ENCODE results near the gene GPSM1.
A peak's percentile ranks its signal among the peaks of the same experiment; 100 is the strongest.

GPSM1 gene

DNA sequence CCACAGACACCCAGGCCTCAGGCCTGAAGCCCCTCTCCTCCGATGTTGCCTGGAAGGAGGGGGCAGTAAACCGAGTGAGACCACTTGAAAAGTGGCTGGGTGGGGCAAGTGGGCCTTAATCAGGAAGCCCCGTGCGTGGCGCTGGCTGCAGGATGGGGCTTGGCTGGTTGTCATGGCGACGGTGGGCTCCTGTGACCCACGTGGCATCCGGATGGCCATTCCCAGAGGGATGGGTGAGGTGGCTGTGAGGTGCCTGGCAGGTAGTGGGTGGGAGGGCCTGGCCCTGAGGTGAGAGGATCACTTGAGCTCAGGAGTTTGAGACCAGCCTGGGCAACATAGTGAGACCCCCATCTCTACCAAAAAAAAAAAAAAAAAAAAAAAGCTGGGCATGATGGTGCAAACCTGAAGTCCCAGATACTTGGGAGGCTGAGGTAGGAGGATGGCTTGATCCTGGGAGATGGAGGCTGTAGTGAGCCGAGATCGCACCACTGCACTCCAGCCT is 5.2 kb downstream of the GPSM1 start:
- no peak for DNase-seq (ENCODE audit: low read depth)

DNA sequence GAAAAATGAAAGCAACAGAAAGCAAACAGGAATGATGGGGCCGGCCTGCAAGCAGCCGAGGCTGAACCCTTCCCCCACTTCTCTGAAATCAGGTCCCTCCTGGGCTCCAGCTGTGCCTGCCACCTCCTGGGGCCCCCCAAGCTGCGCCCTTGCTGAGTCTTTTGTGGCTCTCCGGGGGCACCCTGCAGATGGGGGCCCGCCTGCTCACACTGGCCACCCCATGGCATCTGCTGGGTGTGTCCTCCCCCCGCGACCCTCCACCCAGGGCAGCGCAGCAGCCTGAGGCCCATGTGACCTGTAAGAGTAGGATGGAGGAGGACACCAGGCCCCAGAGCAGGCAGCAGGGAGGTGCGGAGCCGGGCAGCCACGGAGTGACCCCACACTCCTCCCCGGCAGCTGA is 5.7 kb downstream of the GPSM1 start:
- no peak for DNase-seq (ENCODE audit: low read depth)

DNA sequence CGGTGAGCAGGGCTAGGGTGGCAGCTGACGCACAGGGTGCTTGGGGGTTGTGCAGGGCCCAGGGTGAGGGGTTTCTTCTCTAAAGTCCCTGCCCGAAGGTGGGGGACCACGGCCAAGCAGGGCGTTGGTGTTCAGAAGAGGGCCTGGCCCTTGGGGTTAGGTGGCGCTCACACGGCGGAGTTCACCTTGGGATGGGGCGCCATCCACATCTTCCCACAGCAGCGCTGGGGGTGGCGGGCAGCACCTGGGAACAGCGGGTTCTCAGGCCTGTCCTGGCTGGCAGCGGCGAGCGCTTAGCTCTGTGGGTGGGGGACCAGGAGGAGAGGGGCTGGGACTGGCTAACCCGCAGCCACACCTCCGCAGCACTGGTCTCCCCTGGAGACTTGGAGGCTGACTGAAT is 6.1 kb downstream of the GPSM1 start:
- DNase-seq (ENCODE audit: low read depth), result no peak

DNA sequence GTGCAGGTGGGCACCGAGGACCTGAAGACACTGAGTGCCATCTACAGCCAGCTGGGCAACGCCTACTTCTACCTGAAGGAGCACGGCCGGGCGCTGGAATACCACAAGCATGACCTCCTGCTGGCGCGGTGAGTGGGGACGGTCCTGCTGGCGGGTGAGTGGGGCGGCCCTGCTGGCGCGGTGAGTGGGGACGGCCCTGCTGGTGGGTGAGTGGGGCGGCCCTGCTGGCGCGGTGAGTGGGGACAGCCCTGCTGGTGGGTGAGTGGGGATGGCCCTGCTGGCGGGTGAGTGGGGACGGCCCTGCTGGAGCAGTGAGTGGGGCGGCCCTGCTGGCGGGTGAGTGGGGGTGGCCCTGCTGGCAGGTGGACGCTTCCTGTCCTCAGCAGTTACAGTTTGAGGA is 7.2 kb downstream of the GPSM1 start:
- no peak for DNase-seq (ENCODE audit: low read depth)

DNA sequence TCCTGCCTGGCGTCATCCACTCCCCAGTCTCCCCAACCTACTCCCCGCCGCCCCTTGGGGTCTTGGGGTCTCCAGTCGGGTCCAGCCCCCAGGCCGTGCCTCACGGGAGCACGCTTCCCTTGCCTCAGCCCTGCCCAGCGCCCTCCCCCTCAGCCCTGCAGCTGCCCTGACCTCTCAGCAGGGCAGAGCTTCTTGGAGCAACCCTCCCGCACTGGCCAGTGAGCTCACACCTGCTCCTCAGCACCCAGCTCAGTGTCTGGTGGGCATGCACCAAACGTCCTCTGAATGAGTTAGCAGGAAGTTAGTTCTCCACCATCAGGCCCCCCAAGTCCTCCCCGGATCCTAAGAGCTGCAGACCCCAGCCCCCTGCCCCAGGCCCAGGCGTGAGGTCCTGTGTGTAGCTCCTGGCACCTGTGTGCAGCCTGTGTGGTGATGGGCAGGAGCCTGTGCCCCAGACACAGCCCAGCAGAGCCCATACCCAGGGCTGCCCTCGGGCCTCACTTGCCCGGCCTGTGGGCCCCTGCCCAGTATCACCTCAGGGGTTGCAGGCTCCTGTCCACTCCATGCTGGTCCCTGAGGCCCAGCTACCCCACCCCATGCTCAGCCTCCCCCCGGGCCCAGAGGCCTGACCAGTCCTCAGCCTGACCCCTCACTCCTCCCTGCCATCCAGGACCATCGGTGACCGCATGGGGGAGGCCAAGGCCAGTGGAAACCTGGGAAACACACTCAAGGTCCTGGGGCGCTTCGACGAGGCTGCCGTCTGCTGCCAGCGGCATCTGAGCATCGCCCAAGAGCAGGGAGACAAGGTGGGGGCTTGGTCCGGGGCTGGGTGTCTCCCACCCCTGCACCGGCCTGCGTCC is 8.2 kb downstream of the GPSM1 start:
- no peak for DNase-seq (ENCODE audit: low read depth)

DNA sequence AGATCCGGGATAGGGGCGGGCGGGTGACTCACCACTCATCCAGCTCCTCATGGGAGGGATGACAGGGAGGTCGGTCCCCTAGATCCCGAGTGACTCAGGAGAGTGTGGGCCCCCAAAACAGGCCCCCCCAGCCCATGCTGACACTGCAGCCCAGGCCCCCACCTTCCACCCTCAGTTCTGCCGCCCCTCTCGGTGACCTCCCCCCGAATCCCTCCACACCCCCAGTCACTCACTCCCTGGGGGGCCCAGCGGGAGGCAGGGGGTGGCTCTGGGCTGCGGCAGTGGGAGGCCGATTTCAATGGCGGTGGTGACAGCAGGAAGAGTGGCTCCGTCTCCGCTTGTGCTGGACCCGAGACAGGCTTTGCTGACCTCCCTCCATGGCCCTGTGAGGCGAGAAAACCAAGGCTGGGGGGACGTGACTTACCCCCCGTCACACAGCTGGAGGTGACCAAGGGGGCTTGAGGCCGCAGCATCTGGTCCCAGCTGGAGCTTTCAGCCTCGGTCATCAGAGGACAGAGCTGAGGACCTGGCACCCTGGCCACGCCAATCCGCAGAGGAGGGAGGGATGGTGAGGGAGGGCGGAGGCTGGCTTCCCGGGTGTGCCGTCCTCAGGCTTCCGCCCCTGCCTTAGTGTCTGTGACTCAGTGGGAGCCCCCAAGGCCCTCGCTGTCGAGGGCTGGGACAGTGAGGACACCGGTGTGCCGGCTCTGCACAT is 9.0 kb downstream of the GPSM1 start:
- no peak for DNase-seq (ENCODE audit: low read depth)

DNA sequence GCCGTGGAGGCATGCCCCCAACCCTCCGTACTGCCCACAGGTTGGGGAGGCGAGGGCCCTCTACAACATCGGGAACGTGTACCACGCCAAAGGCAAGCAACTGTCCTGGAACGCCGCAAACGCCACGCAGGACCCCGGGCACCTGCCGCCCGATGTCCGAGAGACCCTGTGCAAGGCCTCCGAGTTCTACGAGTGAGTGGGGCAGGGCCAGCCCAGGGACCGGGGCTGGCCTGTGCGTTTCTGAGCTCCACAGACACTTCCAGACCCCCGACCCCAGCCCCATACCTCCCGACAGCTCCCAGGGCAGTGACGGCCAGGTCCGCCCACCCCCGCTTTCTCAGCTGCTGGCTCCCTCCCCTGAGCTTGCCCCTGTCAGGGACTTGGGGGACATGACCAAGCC is 9.5 kb downstream of the GPSM1 start:
- no peak for DNase-seq (ENCODE audit: low read depth)

DNA sequence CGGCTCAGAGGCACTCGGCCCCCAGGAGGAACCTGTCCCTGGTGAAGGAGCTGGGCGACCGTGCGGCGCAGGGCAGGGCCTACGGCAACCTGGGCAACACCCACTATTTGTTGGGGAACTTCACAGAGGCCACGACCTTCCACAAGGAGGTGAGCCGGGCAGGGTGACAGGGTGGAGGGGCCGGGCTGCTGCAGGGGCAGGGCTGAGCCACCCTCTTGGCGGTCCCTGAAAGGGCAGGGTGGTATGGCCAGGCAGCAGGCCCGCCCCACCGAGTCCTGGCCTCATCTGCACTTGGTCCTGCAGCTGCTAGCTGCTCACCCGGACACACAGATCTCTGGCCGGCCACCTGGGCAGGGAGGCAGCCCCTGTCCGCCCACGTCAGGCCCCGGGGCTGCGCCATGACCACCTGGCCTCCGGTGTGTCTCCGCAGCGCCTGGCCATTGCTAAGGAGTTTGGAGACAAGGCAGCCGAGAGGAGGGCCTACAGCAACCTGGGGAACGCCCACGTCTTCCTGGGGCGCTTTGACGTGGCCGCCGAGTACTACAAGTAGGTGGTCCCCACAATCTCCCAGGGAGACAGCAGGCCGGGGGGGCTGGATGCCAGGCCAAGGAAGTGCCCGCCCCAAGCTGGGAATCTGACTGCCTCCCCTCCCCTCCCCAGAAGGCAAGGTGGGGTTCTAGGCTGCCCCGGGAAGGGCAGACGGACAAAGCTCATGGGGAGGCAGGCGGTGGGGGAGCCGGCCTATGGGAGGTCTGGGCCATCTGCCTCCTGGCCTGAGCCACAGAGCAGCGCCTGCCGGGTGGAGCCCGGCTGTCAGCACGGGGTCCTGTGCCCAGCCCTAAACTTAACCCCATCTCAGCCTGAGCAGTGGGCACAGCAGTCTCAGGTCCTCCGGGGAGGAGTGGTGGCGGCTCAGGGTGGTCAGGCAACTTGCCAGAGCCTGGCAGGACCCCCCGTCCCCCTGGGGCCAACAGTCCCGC is 10.4 kb downstream of the GPSM1 start:
- no peak for DNase-seq (ENCODE audit: low read depth)

DNA sequence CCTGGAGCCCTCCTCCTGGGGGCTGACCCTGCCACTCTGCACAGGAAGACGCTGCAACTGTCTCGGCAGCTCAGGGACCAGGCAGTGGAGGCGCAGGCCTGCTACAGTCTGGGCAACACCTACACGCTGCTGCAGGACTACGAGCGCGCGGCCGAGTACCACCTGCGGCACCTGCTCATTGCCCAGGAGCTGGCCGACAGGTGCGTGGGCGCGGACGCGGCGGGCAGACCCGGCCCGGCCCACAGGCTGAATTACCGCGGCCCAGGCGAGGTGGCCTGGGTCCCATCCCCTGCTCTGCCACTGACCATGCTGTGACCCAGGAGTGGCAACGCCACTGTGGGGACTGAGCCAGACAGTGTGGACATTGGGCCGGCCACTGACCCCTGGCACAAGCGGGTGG is 11.2 kb downstream of the GPSM1 start:
- no peak for DNase-seq (ENCODE audit: low read depth)

DNA sequence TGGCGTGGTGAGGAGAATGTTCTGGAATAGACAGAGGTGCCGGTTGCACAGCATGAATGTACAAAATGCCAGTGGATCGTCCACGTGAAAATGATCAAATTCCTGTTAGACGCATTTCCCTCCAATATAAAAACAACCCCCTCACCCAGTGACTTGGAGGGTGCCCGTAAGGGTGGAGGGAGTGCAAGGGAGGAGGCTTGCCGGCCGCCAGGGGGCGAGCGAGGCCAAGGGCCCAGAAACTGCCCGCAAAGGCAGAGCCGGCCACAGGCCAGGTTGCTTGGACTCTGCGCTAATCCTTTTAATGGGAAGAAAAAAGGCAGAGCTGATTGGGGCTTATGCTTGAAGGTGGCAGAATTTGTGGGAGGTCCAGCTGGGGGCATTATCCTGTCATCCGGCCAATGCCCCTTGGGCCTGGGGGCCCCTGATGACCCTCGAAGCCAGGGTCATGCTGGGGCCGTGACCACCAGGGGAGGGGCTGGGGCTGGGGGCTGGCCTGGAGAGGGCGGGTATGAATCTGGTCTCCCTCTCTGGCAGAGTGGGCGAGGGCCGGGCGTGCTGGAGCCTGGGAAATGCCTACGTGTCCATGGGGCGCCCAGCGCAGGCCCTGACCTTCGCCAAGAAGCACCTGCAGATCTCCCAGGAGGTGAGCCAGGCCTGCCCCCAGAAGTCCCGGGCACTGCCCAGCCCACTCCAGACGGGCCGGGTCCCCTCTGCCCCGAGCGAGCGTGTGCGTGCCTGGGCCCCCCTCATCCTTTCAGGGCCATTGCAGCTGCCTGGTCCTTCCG is 12.0 kb downstream of the GPSM1 start:
- DNase-seq (ENCODE audit: low read depth), result no peak

DNA sequence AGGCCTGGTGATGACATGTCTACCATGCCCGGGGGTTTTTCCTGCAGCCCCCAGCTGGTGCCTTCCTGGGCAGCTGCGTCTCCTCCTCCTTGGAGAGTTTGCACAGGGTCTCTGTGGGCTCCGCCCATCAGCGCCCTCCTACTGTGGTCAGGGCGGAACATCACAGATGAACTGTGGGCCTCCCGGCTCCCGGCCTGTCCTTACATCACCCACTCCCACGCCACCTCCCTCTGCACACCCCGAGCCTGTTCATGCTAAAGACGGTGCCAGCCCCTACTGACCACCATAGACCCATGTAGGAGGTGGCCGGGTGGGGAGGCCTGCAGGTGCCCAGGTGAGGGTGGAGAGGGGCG is 12.6 kb downstream of the GPSM1 start:
- DNase-seq (ENCODE audit: low read depth), result no peak

DNA sequence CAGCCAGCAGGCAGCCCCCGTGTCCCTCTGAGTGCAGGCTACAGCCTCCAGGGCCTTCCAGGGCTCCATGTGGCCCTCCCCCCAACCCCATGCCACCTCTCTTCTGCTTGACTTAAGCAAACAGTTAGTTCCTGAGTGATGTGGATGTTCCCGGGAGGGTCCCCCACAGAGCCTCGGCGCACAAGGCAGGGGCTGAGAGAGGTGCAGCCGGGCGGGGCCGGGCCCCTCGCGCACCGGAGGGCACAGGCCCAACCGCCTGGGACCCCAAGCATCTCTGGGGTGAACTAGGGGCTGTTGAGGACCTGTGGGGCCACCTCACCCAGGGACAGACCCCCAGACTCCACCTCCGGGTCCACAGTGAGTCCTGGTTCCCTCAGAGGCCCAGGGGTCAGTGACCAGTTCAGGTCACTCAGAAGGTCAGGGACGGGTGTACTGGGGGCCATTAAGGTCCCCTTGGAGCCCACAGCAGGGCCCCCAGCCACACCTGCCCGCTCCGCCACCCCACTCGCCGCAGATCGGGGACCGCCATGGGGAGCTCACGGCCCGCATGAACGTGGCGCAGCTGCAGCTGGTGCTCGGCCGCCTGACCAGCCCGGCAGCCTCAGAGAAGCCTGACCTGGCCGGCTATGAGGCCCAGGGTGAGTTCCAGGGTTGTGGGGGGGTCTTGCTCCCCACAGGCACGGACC is 13.2 kb downstream of the GPSM1 start:
- no peak for DNase-seq (ENCODE audit: low read depth)

DNA sequence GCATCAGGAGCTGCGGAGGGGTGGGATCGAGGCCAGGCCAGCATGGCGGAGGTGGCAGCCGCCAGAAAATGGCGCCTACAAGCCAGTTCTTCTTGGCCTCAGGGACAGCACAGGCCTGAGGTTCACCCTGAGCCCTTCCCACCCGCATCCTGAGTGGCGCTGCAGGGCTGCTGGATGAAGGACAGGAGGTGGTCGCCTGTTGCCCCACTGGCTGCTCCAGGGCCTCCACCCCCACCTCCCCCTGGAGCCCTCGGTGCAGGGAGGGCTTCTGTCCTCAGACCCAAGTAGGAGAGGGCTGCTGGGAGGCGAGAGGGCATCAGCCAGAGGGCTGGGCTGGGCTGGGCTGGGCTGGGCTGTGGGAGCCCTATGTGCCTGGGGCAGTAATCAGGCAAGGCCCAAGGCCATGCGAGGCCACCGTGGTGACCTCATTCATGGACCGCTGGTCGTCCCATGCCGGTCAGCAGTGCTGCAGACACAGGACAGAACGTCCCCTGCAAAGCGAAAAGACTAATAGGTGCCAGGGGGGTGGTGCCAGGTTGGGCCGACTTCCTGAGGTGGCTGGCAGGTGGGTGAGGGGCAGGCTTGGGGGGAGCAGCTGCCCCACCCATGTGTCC is 13.8 kb downstream of the GPSM1 start:
- DNase-seq (ENCODE audit: low read depth), result no peak

DNA sequence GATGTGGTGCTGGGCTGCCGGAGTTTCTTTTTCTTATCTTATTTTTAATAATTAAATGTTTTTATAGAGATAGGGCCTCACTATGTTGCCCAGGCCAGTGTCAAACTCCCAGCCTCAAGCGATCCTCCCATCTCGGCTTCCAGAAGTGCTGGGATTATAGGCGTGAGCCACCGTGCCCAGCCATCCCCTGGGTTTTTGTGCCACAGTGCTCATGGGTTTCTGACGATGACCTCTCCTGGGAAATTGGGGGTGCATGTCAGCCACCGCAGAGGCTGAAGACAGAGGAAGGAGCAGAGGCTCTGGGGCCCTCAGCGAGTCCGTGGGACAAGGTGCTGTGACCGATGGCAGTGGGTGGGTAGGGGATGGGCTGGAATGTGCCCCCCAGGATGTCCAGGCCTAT is 14.4 kb downstream of the GPSM1 start:
- no peak for DNase-seq (ENCODE audit: low read depth)

DNA sequence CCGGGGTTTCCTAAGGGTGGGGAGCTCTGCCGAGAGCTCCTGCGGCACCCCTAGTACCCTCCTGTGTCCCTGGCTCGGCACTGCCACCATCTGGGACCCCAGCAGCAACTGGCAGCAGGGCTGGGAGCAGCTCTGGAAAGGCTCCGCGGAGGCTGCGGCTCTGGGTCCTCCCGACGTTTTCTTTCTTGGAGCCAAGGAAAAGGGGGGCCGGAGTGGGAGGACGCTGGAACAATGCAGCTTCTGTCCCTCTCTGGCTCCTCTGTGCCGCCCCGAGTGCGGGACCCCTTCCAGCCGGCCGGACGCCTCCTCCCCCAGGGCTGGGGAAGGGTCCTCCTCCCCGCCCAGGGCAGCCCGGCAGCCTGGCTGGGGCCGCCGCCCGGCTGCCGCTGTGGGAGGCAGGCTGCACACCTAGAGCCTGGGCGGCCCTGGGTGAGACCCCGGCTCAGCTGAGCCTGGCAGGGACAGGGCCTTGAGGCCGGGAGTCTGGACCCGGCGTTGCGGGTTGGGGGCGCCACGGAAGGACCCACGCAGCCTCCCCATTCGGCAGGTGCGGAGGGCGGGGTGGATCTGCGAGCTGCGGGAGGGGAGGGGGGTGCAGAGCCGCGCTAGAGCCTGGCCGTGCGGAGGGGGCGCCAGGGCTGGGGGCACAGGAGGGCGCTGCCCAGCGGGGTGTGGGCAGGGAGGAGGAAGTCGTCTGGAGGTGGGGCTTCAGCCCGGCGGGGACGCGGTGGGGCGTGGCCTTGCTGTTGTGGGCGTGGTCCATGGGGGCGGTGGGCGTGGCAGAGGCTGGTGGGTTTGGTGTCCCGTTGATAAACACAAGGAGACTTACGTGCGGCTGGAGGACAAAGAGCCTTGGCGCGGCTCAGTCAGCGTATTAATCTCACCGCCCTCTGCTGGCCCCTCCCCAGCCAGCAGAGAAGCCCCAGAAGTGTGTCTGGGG is 15.1 kb downstream of the GPSM1 start:
- DNase-seq (ENCODE audit: low read depth), result peak; percentile 56

DNA sequence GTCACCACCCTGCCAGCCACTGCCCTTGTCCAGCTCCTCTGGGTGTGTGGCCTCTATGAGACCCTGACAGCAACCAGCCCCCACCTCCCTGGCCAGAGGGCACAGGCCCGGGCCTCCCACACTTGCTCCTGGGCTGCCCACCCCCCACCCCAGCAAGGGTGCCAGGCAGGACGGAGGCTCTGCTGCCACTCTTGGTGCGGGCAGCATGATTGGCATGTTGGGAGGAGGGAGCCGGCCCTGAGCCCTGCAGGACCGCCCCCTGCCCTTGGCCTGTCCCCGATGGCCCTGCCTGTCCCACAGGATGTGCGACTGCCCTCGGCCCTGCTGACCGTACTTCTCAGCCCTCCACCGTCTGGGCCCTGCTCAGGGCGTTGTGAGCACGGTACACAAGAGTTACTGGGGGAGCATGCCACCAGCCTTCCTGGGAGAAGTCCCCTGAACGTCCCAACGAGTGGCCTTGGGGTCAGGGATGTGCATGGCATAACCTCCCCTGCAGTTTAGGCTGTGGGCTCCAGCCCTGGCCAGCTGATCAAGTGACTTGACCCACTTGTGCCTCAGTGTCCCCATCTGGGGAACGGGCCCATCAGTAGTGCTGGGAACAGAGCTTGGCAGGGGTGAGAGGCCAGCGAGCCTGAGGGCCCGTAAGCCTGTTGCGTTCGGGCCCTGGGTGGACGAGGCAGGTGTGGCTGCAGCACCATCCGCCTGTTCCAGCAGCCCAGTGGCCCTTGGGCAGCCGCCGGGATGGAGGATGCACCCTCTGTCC is 16.0 kb downstream of the GPSM1 start:
- DNase-seq (ENCODE audit: low read depth), result no peak

DNA sequence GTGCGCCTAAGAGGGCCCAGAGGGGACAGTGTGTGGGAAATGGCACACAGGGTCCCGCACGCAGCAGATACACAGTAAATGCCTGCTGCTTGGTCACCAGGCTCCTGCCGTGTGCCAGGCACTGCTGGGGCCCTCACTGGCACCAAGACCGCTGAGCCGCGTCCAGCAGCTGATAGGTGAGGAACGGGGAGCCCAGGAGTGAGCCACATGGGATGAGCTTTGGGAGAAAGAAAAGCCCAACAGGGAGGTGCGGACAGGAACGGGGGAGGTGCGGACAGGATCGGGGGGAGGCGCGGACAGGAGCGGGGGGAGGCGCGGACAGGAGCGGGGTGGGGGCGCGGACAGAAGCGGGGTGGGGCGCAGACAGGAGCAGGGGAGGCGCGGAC is 16.5 kb downstream of the GPSM1 start:
- DNase-seq (ENCODE audit: low read depth), result no peak

DNA sequence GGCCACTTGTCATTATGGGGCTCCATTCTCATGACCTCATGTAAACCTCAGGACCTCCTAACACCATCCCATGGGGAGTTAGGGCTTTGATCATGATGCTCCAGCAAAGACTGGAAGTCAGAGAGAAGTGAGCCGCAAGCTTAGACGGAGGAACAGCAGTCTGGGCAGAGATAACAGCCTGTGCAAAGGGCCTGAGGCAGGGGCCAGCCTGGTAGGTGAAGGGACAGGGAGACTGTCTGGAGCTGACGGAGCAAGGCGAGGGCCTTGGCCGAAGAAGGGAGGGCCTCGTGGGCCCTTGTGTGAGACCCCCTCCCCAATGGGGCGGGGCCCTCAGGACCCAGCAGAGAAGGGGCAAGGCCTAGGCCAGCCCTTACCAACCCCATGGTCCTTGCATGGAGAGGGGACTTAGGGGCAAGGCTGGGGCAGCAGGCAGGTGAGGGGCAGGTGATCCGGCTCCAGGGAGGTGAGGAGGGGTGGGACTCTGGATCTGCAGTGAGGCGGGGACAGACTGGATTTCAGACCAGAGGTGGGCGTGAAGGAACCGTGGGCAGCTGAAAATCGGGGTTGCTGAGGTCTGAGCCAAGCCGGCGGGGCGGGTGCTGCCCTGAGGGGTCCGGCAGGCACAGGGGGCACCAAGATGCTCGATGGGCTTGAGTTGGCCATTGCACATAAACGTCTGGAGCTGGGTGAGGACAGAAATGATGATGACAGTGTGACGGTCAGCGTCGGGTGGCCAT is 17.4 kb downstream of the GPSM1 start:
- DNase-seq (ENCODE audit: low read depth), result no peak

Data from activated T-cell treated with anti-CD3 and anti-CD28 coated beads for 24 hours (primary cell).